Spleen (tissue), 11 donors: ENCODE data around the gene RTL5. TPM values are rescaled to one million over a fixed set of nuclear protein-coding genes. Genes with fewer than 3 reads are reported as not detected.

Experiments used
- DNase-seq: peaks from one replicate; pipeline ENCODE4 v3.0.0-alpha.2; 2020
- H3K27ac ChIP-seq, 8 donors: fragments of 200-600 bp; sonication (generic) in 7 of 8; 1 replicate in 4 of 8; 2 replicates in 4 of 8; pipeline versions ENCODE4 v1.5.0 to v1.8.0; 2016 to 2021; ENCODE audit warnings: inconsistent platforms in 4 of 8, mild to moderate bottlenecking in 4 of 8, moderate library complexity in 1 of 8
- H3K27me3 ChIP-seq, 7 donors: fragments of 200-600 bp; sonication (generic) in 6 of 7; replicated peaks in 1 of 7; 1 replicate in 4 of 7; 2 replicates in 3 of 7; pipeline versions ENCODE4 v1.5.0 to v1.8.0; 2016 to 2021; ENCODE audit warnings: inconsistent platforms in 3 of 7, mild to moderate bottlenecking in 1 of 7
- H3K36me3 ChIP-seq, 6 donors: fragments of 200-600 bp; sonication (generic) in 5 of 6; 1 replicate in 4 of 6; 2 replicates in 2 of 6; pipeline versions ENCODE4 v1.5.0 to v1.8.0; 2016 to 2021; ENCODE audit warnings: inconsistent platforms in 2 of 6
- H3K4me1 ChIP-seq, 6 donors: fragments of 200-600 bp; sonication (generic) in 5 of 6; 1 replicate in 3 of 6; 2 replicates in 3 of 6; pipeline versions ENCODE4 v1.5.0 to v1.8.0; 2016 to 2021; ENCODE audit warnings: inconsistent platforms in 3 of 6
- H3K4me3 ChIP-seq, 8 donors: fragments of 200-600 bp; sonication (generic) in 7 of 8; 1 replicate in 4 of 8; 2 replicates in 4 of 8; pipeline versions ENCODE4 v1.5.0 to v1.8.0; 2016 to 2021; ENCODE audit warnings: inconsistent platforms in 4 of 8, mild to moderate bottlenecking in 4 of 8, moderate library complexity in 2 of 8
- H3K9me3 ChIP-seq, 8 donors: fragments of 200-600 bp; sonication (generic) in 7 of 8; 1 replicate in 4 of 8; 2 replicates in 4 of 8; pipeline versions ENCODE4 v1.5.0 to v1.8.0; 2016 to 2021; ENCODE audit warnings: inconsistent platforms in 4 of 8
- POLR2A ChIP-seq, 3 donors: fragments of 450-650 bp; IDR thresholded peaks; one replicate each; pipeline ENCODE4 v1.5.1; 2017; ENCODE audit warnings: antibody characterized with exemption in 3 of 3, mild to moderate bottlenecking in 1 of 3
- POLR2AphosphoS5 ChIP-seq, 3 donors: sonication (generic); formaldehyde crosslinking; IDR thresholded peaks; one replicate each; pipeline ENCODE4 v1.5.1; 2017; ENCODE audit warnings: antibody characterized with exemption in 3 of 3
- WGBS, 5 donors: extraction: QIAGEN DNeasy Blood & Tissue Kit in 3 of 5; methylation state at CpG; one replicate each; pipeline versions ENCODE4 v1.1.5 to v1.1.7; 2013 to 2018; 5-methylcytosine and 5-hydroxymethylcytosine counted together
- intact Hi-C: fragments of 100-400 bp; cut with DNase I; formaldehyde crosslinking; loops from one replicate; pipeline ENCODE4 v1.15.0; 2023; ENCODE audit warnings: low total_unique reads
- polyA plus RNA-seq, 3 donors: library from polyadenylated mRNA; stranded (reverse); fragments of 200-250 nt; gene quantifications; one replicate each; pipeline ENCODE4 v1.2.1, GENCODE V29; 2013
- total RNA-seq, 7 donors: library from RNA; depleted of rRNA in 3 of 7; stranded (reverse); fragments of >200 nt in 3 of 7; fragmentation: NEBNext Ultra II Directional in 4 of 7; extraction: Animal tissue kit (Norgen Biotek cat#: 25700) in 4 of 7; gene quantifications; one replicate each; pipeline versions ENCODE4 v1.1.0 to v1.2.1, GENCODE V29; 2016 to 2021
- TF ChIP-seq, protein P1 (sequence below), 11 experiments: fragments of 200-600 bp in 7 of 11; fragments of 450-650 bp in 4 of 11; sonication (generic) in 4 of 11; IDR thresholded peaks in 8 of 11; conservative IDR thresholded peaks in 3 of 11; 1 replicate in 7 of 11; 2 replicates in 4 of 11; pipeline versions ENCODE4 v1.4.0 to v1.8.0; 2016 to 2021; ENCODE audit warnings: antibody characterized with exemption in 11 of 11, inconsistent platforms in 4 of 11, mild to moderate bottlenecking in 1 of 11
- donor health status: healthy with polysubstance abuse.
- donor health status: DM: no; HTN: no; CAD: no; lungs with moderate emphysema.
- donor health status: DM: no; HTN: no; CAD: no.
- donor health status: Bipolar disorder and iron deficiency.
- donor health status: healthy.
- donor health status: DM: no; HTN: no; CAD: no.
- donor health status: DM: yes; HTN: yes; CAD: no.

The RTL5 gene
- total and polyA plus RNA-seq, 10 donors = 0.46 to 5.9 (median 3.5) TPM

DNA sequence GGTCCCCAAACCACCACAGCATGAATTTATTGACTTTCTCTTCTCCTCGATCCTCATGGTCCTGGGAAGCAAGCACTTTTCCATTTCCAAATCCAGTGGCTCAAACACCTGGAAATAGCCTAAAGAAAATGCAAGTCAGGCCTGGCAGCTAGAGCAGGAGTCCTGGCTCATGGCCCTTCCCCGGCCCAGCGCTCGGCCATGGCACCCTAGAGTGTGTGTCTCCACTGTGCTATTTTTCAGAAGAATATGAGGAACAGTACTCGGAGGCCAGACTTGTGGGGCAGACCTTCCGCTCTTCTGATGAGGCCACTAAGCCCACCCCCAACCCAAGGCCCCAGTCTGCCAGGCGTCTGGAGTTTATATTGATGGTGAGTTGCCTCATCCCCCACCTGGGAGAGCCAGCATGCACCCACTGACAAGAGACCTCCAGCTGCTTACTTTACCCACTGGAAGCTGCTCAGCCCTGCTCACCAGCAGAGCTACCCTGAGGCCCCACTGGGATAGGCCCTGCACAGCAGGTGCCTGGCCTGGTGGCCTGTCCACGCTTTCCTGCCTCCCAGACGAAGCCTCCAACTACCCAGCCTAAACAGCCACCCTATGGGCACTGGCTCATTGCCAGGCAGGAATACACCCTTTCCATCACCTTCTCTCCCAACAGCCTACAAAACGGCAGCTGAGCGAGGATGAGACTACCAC lies 2.3 kb upstream of the RTL5 start:
- intact Hi-C loops = no loop called here
- peaks cover 0 to 44% (median 8%) of the 10 kb centered on the region in 7 donors for H3K27me3 ChIP-seq
- WGBS, 5 donors = 86 to 100% (median 93%) methylated on average over 7 to 11 of the region's 11 CpGs
- H3K27ac ChIP-seq = no peak overlapping the region
- DNase-seq = no peak
- H3K4me3 ChIP-seq = no peak overlapping the region
- peaks cover 0 to 39% (median 0%) of the 10 kb centered on the region in 6 donors for H3K36me3 ChIP-seq
- H3K4me1 ChIP-seq = peaks cover 0 to 19% (median 6%) of the 10 kb centered on the region in 6 donors
- TF ChIP-seq POLR2AphosphoS5 (IDR thresholded peaks at IDR 0.05) = no peak
- no peak for TF ChIP-seq POLR2A (IDR thresholded peaks at IDR 0.05)
- TF ChIP-seq, protein P1, sequence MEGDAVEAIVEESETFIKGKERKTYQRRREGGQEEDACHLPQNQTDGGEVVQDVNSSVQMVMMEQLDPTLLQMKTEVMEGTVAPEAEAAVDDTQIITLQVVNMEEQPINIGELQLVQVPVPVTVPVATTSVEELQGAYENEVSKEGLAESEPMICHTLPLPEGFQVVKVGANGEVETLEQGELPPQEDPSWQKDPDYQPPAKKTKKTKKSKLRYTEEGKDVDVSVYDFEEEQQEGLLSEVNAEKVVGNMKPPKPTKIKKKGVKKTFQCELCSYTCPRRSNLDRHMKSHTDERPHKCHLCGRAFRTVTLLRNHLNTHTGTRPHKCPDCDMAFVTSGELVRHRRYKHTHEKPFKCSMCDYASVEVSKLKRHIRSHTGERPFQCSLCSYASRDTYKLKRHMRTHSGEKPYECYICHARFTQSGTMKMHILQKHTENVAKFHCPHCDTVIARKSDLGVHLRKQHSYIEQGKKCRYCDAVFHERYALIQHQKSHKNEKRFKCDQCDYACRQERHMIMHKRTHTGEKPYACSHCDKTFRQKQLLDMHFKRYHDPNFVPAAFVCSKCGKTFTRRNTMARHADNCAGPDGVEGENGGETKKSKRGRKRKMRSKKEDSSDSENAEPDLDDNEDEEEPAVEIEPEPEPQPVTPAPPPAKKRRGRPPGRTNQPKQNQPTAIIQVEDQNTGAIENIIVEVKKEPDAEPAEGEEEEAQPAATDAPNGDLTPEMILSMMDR (IDR thresholded peaks at IDR 0.05 in 8 of 11, conservative IDR thresholded peaks at IDR 0.05 in 3 of 11) = no peak
- H3K9me3 ChIP-seq = no peaks in the 10 kb centered on the region

DNA sequence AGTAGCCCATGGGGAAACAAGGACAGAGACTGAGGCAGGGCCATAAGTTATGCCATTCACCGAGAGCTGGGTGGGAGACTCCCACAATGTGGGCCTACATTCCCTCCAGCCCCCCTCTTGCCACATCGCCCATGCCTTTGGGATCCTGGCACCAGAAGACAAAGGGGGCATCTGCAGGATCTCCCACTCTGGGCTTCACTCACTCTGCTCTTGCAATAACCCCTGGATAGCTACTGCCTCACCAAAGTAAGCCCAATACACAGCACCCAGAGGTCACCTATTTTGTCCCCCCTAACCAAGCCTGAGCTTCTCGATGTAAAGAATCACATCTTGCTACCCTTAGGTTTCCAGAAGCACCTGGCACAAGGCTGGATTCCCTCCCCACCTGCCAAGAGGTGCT lies 741 bp upstream of the RTL5 start:
- peaks cover 0 to 28% (median 0%) of the 10 kb centered on the region in 6 donors for H3K36me3 ChIP-seq
- H3K27ac ChIP-seq = peak overlapping the region in 1 of 8 donors; percentile 75
- peaks cover 0 to 51% (median 8%) of the 10 kb centered on the region in 7 donors for H3K27me3 ChIP-seq
- TF ChIP-seq, protein P1 (IDR thresholded peaks at IDR 0.05 in 8 of 11, conservative IDR thresholded peaks at IDR 0.05 in 3 of 11) = no peak
- TF ChIP-seq POLR2A (IDR thresholded peaks at IDR 0.05) (no peak), POLR2AphosphoS5 (IDR thresholded peaks at IDR 0.05) (no peak)
- no peaks in the 10 kb centered on the region for H3K9me3 ChIP-seq
- DNase-seq = no peak
- H3K4me1 ChIP-seq = peaks cover 0 to 20% (median 6%) of the 10 kb centered on the region in 6 donors
- H3K4me3 ChIP-seq = peak overlapping the region in 3 of 8 donors; percentile 40 to 72 (median 44)
- intact Hi-C loops = no loop called here
- 74 to 100% (median 88%) methylated on average over 1 to 3 of the region's 3 CpGs for WGBS, 5 donors

DNA sequence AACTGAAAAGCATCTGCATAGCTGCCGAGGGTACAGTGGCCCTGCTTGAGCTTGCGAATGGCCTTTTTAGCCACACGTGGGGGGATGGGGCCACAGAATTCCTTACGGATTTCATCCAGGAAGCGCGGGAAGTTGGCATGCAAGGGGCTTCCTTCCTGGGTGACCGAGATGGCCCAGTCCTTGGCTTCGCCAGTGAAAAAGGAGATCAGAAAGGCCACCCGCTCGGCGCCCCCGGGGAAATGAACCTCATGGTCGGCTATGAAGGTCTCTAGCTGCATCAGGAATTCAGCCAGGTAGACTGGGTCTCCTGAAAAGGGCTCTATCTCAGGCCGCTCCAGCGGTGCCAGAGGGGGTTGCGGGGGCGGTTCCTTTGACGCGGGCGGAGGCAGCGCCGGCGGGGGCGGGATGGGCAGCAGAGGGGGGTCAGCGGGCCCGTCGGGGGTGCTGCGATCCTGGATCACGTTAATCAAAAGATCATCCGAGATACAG lies 909 bp downstream of the RTL5 start:
- Histone ChIP-seq H3K4me3 (peak overlapping the region in 6 of 8 donors; percentile 25 to 72 (median 40)), H3K9me3 (no peaks in the 10 kb centered on the region), H3K4me1 (peaks cover 0 to 36% (median 18%) of the 10 kb centered on the region in 6 donors), H3K27ac (peak overlapping the region in 5 of 8 donors; percentile 17 to 75 (median 63)), H3K36me3 (peaks cover 0 to 28% (median 0%) of the 10 kb centered on the region in 6 donors), H3K27me3 (peaks cover 0 to 54% (median 8%) of the 10 kb centered on the region in 7 donors)
- no peak for DNase-seq
- 34 to 63% (median 51%) methylated on average over 10 to 30 of the region's 30 CpGs for WGBS, 5 donors
- intact Hi-C loops = no loop called here
- TF ChIP-seq POLR2A (IDR thresholded peaks at IDR 0.05) = no peak
- TF ChIP-seq, protein P1 (IDR thresholded peaks at IDR 0.05 in 8 of 11, conservative IDR thresholded peaks at IDR 0.05 in 3 of 11) = no peak
- TF ChIP-seq POLR2AphosphoS5 (IDR thresholded peaks at IDR 0.05) = no peak

DNA sequence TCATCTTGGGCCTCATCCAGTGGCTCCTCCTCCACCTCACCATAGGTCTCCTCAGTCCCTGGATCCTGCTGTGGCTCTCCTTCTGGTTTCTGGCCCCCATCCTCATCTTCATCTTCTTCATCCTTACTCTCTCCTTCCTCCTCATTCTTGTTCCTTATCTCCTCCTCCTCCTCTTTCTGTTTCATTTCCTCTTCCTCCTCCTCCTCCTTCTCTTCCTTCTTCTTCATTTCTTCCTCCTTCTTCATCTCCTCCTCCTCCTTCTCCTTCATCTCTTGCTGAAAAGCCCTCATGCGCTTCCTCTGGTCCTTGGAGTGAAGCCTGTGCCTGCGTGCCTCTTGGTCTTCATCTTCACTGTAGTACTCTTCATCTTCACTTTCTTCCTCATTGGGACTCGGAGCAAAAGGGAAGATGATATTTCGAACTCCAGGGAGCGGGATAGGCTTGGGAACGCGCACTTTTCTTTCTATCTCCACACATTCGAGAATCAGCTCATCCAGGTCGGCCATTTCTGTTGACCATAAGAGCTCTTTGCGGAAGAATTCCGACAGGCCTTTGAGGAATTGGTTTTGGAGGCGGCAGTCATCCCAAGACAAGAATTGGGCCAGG lies 1.5 kb downstream of the RTL5 start:
- Histone ChIP-seq H3K27ac (no peak overlapping the region), H3K36me3 (peaks cover 0 to 27% (median 0%) of the 10 kb centered on the region in 6 donors), H3K4me3 (no peak overlapping the region), H3K4me1 (peaks cover 0 to 42% (median 22%) of the 10 kb centered on the region in 6 donors), H3K9me3 (no peaks in the 10 kb centered on the region), H3K27me3 (peaks cover 0 to 52% (median 8%) of the 10 kb centered on the region in 7 donors)
- WGBS, 5 donors = 85 to 95% (median 91%) methylated on average over 11 to 12 of the region's 12 CpGs
- intact Hi-C loops = no loop called here
- no peak for TF ChIP-seq POLR2A (IDR thresholded peaks at IDR 0.05)
- TF ChIP-seq, protein P1 (IDR thresholded peaks at IDR 0.05 in 8 of 11, conservative IDR thresholded peaks at IDR 0.05 in 3 of 11) = no peak
- no peak for TF ChIP-seq POLR2AphosphoS5 (IDR thresholded peaks at IDR 0.05)
- no peak for DNase-seq
